ENCODE results near the gene NUCKS1.

NUCKS1 gene

GRCh38 chr1:205772607-205773032 is 22.6 kb upstream of the NUCKS1 start:
- peak in 1 of 2 donors; percentile 19 for DNase-seq (ENCODE audit: low read depth in 1 of 2, low spot score in 1 of 2)

GRCh38 chr1:205770618-205771017 is 20.6 kb upstream of the NUCKS1 start:
- DNase-seq (ENCODE audit: low read depth in 1 of 2, low spot score in 1 of 2), result no peak

GRCh38 chr1:205769641-205770365 is 19.8 kb upstream of the NUCKS1 start:
- no peak for DNase-seq (ENCODE audit: low read depth in 1 of 2, low spot score in 1 of 2)

GRCh38 chr1:205767248-205767647 is 17.3 kb upstream of the NUCKS1 start:
- no peak for DNase-seq (ENCODE audit: low read depth in 1 of 2, low spot score in 1 of 2)

- no peak for DNase-seq (ENCODE audit: low read depth in 1 of 2, low spot score in 1 of 2)
Observed at GRCh38 chr1:205766570-205766969, 16.6 kb upstream of the NUCKS1 start.

- no peak for DNase-seq (ENCODE audit: low read depth in 1 of 2, low spot score in 1 of 2)
Observed at GRCh38 chr1:205766038-205766437, 16.1 kb upstream of the NUCKS1 start.

- no peak for DNase-seq (ENCODE audit: low read depth in 1 of 2, low spot score in 1 of 2)
Observed at GRCh38 chr1:205764578-205764977, 14.6 kb upstream of the NUCKS1 start.

- no peak for DNase-seq (ENCODE audit: low read depth in 1 of 2, low spot score in 1 of 2)
Observed at GRCh38 chr1:205763980-205764379, 14.0 kb upstream of the NUCKS1 start.

- DNase-seq (ENCODE audit: low read depth in 1 of 2, low spot score in 1 of 2), result no peak
Observed at GRCh38 chr1:205760606-205761005, 10.6 kb upstream of the NUCKS1 start.

- DNase-seq (ENCODE audit: low read depth in 1 of 2, low spot score in 1 of 2), result no peak
Observed at GRCh38 chr1:205756552-205756951, 6.6 kb upstream of the NUCKS1 start.

- DNase-seq (ENCODE audit: low read depth in 1 of 2, low spot score in 1 of 2), result no peak
Observed at GRCh38 chr1:205754857-205755256, 4.9 kb upstream of the NUCKS1 start.

- no peak for DNase-seq (ENCODE audit: low read depth in 1 of 2, low spot score in 1 of 2)
Observed at GRCh38 chr1:205751036-205751651, 1.2 kb upstream of the NUCKS1 start.

GRCh38 chr1:205749234-205750137 is 496 bp downstream of the NUCKS1 start:
- peak; percentile 90 to 93 for DNase-seq (ENCODE audit: low read depth in 1 of 2, low spot score in 1 of 2)

GRCh38 chr1:205748403-205749233 is 1.4 kb downstream of the NUCKS1 start:
- peak in 1 of 2 donors; percentile 27 for DNase-seq (ENCODE audit: low read depth in 1 of 2, low spot score in 1 of 2)

GRCh38 chr1:205746757-205747412 is 3.1 kb downstream of the NUCKS1 start:
- no peak for DNase-seq (ENCODE audit: low read depth in 1 of 2, low spot score in 1 of 2)

- DNase-seq (ENCODE audit: low read depth in 1 of 2, low spot score in 1 of 2), result no peak
Observed at GRCh38 chr1:205744403-205744802, 5.6 kb downstream of the NUCKS1 start.

GRCh38 chr1:205743977-205744376 is 6.0 kb downstream of the NUCKS1 start:
- DNase-seq (ENCODE audit: low read depth in 1 of 2, low spot score in 1 of 2), result no peak

- DNase-seq (ENCODE audit: low read depth in 1 of 2, low spot score in 1 of 2), result no peak
Observed at GRCh38 chr1:205741681-205742080, 8.3 kb downstream of the NUCKS1 start.

GRCh38 chr1:205739348-205740160 is 10.4 kb downstream of the NUCKS1 start:
- no peak for DNase-seq (ENCODE audit: low read depth in 1 of 2, low spot score in 1 of 2)

- no peak for DNase-seq (ENCODE audit: low read depth in 1 of 2, low spot score in 1 of 2)
Observed at GRCh38 chr1:205735218-205735617, 14.8 kb downstream of the NUCKS1 start.
